ENCODE data around the gene FCHSD2.

FCHSD2 gene

GRCh38 chr11:72971192-72971967, 170.7 kb downstream of the FCHSD2 start:
- Histone ChIP-seq H3K4me1 (no peaks in the 10 kb centered on the region), H3K27me3 (no peaks in the 10 kb centered on the region), H3K36me3 (no peaks in the 10 kb centered on the region; the same call in 1 of the 2 replicates), H3K9me3 (no peaks in the 10 kb centered on the region; the same call in 1 of the 2 replicates), H3K4me3 (ENCODE audit: low read depth, low read length) (no peak overlapping the region)
- no peak for TF ChIP-seq CTCF (IDR thresholded peaks at IDR 0.05; ENCODE audit: low read depth, low read length)
- DNase-seq = no peak

GRCh38 chr11:72970557-72971118, 171.5 kb downstream of the FCHSD2 start:
- Histone ChIP-seq H3K4me1 (no peaks in the 10 kb centered on the region), H3K27me3 (no peaks in the 10 kb centered on the region), H3K4me3 (ENCODE audit: low read depth, low read length) (no peak overlapping the region), H3K9me3 (no peaks in the 10 kb centered on the region; the same call in 1 of the 2 replicates), H3K36me3 (no peaks in the 10 kb centered on the region)
- TF ChIP-seq CTCF (IDR thresholded peaks at IDR 0.05; ENCODE audit: low read depth, low read length) = no peak
- DNase-seq = no peak

GRCh38 chr11:72969894-72970335, 172.2 kb downstream of the FCHSD2 start:
- no peak for DNase-seq
- TF ChIP-seq CTCF (IDR thresholded peaks at IDR 0.05; ENCODE audit: low read depth, low read length) = no peak
- no peaks in the 10 kb centered on the region for H3K4me1 ChIP-seq

GRCh38 chr11:72968390-72968789, 173.7 kb downstream of the FCHSD2 start:
- no peak overlapping the region for H3K4me3 ChIP-seq (ENCODE audit: low read depth, low read length)
- TF ChIP-seq CTCF (IDR thresholded peaks at IDR 0.05; ENCODE audit: low read depth, low read length) = no peak
- H3K27me3 ChIP-seq = no peaks in the 10 kb centered on the region
- H3K4me1 ChIP-seq = no peaks in the 10 kb centered on the region
- no peaks in the 10 kb centered on the region; the same call in 1 of the 2 replicates for H3K9me3 ChIP-seq
- no peaks in the 10 kb centered on the region for H3K36me3 ChIP-seq
- no peak for DNase-seq

More at GRCh38 chr11:72969894-72970335, 172.2 kb downstream of the FCHSD2 start:
- H3K4me3 ChIP-seq (ENCODE audit: low read depth, low read length) = no peak overlapping the region
- no peaks in the 10 kb centered on the region for H3K27me3 ChIP-seq
- no peaks in the 10 kb centered on the region; the same call in 1 of the 2 replicates for H3K9me3 ChIP-seq
- H3K36me3 ChIP-seq = no peaks in the 10 kb centered on the region

- Histone ChIP-seq H3K4me1 (no peaks in the 10 kb centered on the region), H3K9me3 (no peaks in the 10 kb centered on the region), H3K4me3 (ENCODE audit: low read depth, low read length) (no peak overlapping the region), H3K36me3 (no peaks in the 10 kb centered on the region), H3K27me3 (no peaks in the 10 kb centered on the region)
- no peak for DNase-seq
- TF ChIP-seq CTCF (IDR thresholded peaks at IDR 0.05; ENCODE audit: low read depth, low read length) = no peak
These were observed 176.4 kb downstream of the FCHSD2 start for GRCh38 chr11:72965672-72966071.

- H3K36me3 ChIP-seq = no peaks in the 10 kb centered on the region
- no peak for DNase-seq
- TF ChIP-seq CTCF (IDR thresholded peaks at IDR 0.05; ENCODE audit: low read depth, low read length) = no peak
- H3K4me1 ChIP-seq = no peaks in the 10 kb centered on the region
- no peaks in the 10 kb centered on the region for H3K27me3 ChIP-seq
- H3K4me3 ChIP-seq (ENCODE audit: low read depth, low read length) = no peak overlapping the region
- no peaks in the 10 kb centered on the region for H3K9me3 ChIP-seq
These were observed 179.4 kb downstream of the FCHSD2 start for GRCh38 chr11:72962717-72963116.
